GM23338 (cell line): Measurements from ENCODE around the gene OR10A4. TPM values are rescaled to one million over a fixed set of nuclear protein-coding genes. Genes with fewer than 3 reads are reported as not detected.

Source experiments
- ATAC-seq: fragments of 200-7000 bp; cut with Tn5 transposase; 3 replicates; pipeline ENCODE4 v1.9.1; 2020
- DNase-seq: peaks from one replicate; pipeline ENCODE4 v3.0.0-alpha.2; 2015; ENCODE audit warnings: low spot score
- H2AFZ ChIP-seq: fragments of 200-600 bp; sonication (generic); 2 replicates; pipeline ENCODE4 v1.8.0; 2016; ENCODE audit warnings: antibody characterized with exemption, mild to moderate bottlenecking, moderate library complexity
- H3F3A ChIP-seq: fragments of 200-600 bp; sonication (generic); replicated peaks from 2 replicates; pipeline ENCODE4 v1.8.0; 2017; ENCODE audit warnings: antibody characterized with exemption, mixed run types, low read depth
- H3K27ac ChIP-seq: fragments of 200-600 bp; sonication (generic); 2 replicates; pipeline ENCODE4 v1.6.1; 2016; ENCODE audit warnings: low read depth
- H3K27me3 ChIP-seq: fragments of 200-600 bp; sonication (generic); 2 replicates; pipeline ENCODE4 v1.8.0; 2016; ENCODE audit warnings: mild to moderate bottlenecking, mixed run types, moderate library complexity; ENCODE audit not compliant: insufficient read depth
- H3K36me3 ChIP-seq: fragments of 200-600 bp; sonication (generic); 2 replicates; pipeline ENCODE4 v1.8.0; 2016; ENCODE audit warnings: mild to moderate bottlenecking; ENCODE audit not compliant: insufficient read depth
- H3K4me1 ChIP-seq: fragments of 200-600 bp; sonication (generic); 2 replicates; pipeline ENCODE4 v1.8.0; 2016; ENCODE audit warnings: mild to moderate bottlenecking, moderate library complexity; ENCODE audit not compliant: insufficient read depth
- H3K4me2 ChIP-seq: fragments of 200-600 bp; sonication (generic); 2 replicates; pipeline ENCODE4 v1.7.1; 2017; ENCODE audit warnings: mixed run types
- H3K4me3 ChIP-seq: fragments of 200-600 bp; sonication (generic); 2 replicates; pipeline ENCODE4 v1.6.1; 2016; ENCODE audit warnings: mixed run types
- H3K79me2 ChIP-seq: fragments of 200-600 bp; sonication (generic); replicated peaks from 2 replicates; pipeline ENCODE4 v1.8.0; 2017; ENCODE audit warnings: mild to moderate bottlenecking; ENCODE audit not compliant: insufficient read depth
- H3K9me2 ChIP-seq: fragments of 200-600 bp; sonication (generic); 2 replicates; pipeline ENCODE4 v1.8.0; 2017; ENCODE audit not compliant: insufficient read depth
- H4K20me1 ChIP-seq: fragments of 200-600 bp; sonication (generic); replicated peaks from 2 replicates; pipeline ENCODE4 v1.8.0; 2017; ENCODE audit warnings: mild to moderate bottlenecking; ENCODE audit not compliant: insufficient read depth
- H3K27ac Mint-ChIP-seq: 2 replicates; pipeline ENCODE4 v1.8.0; 2020; ENCODE audit warnings: inconsistent platforms, mild to moderate bottlenecking, moderate library complexity, mixed read lengths
- H3K27me3 Mint-ChIP-seq: 3 replicates; pipeline ENCODE4 v1.8.0; 2022; ENCODE audit warnings: low read depth, mild to moderate bottlenecking, moderate library complexity, mixed read lengths, inconsistent platforms; ENCODE audit not compliant: insufficient read depth, poor library complexity
- H3K36me3 Mint-ChIP-seq: 3 replicates; pipeline ENCODE4 v1.8.0; 2021; ENCODE audit warnings: low read depth, mild to moderate bottlenecking, inconsistent platforms, moderate library complexity, mixed read lengths
- H3K4me1 Mint-ChIP-seq: 3 replicates; pipeline ENCODE4 v1.8.0; 2020; ENCODE audit warnings: mild to moderate bottlenecking, inconsistent platforms, mixed read lengths
- H3K4me3 Mint-ChIP-seq: 3 replicates; pipeline ENCODE4 v1.8.0; 2021; ENCODE audit warnings: moderate library complexity, mild to moderate bottlenecking, inconsistent platforms, mixed read lengths
- H3K9me3 Mint-ChIP-seq: 3 replicates; pipeline ENCODE4 v1.8.0; 2020; ENCODE audit warnings: moderate library complexity, mild to moderate bottlenecking, inconsistent platforms, mixed read lengths
- CREB1 ChIP-seq: fragments of 250-450 bp; sonication (Bioruptor Pico); IDR thresholded peaks from 2 replicates; pipeline ENCODE4 v1.5.0; 2020; ENCODE audit warnings: low read depth, mild to moderate bottlenecking, moderate library complexity
- EZH2 ChIP-seq: fragments of 200-600 bp; sonication (generic); IDR thresholded peaks from one replicate; pipeline ENCODE4 v1.8.0; 2017; ENCODE audit warnings: antibody characterized with exemption, mild to moderate bottlenecking, low read depth; ENCODE audit not compliant: unreplicated experiment
- JUNB ChIP-seq: IDR thresholded peaks from one replicate; pipeline ENCODE4 v1.6.1; 2016; ENCODE audit warnings: antibody characterized with exemption; ENCODE audit not compliant: unreplicated experiment
- NANOG ChIP-seq: IDR thresholded peaks from 2 replicates; pipeline ENCODE4 v1.6.1; 2016; ENCODE audit warnings: antibody characterized with exemption, borderline replicate concordance
- STAT1 ChIP-seq: IDR thresholded peaks from one replicate; pipeline ENCODE4 v1.6.1; 2016; ENCODE audit warnings: antibody characterized with exemption; ENCODE audit not compliant: unreplicated experiment
- ZNF114 ChIP-seq: fragments of 250-450 bp; sonication (Bioruptor Pico); IDR thresholded peaks from 2 replicates; pipeline ENCODE4 v1.5.0; 2020; ENCODE audit warnings: mild to moderate bottlenecking, moderate library complexity
- ZNF331 ChIP-seq: fragments of 250-450 bp; sonication (Bioruptor Pico); IDR thresholded peaks from 2 replicates; pipeline ENCODE4 v1.5.0; 2020; ENCODE audit warnings: low read depth, mild to moderate bottlenecking, moderate library complexity
- polyA plus RNA-seq: library from polyadenylated mRNA; unstranded; fragments of >200 nt; fragmentation: Nextera tagmentation; extraction: Ambion mirVana; gene quantifications from 2 replicates; pipeline ENCODE4 v1.2.1, GENCODE V29; 2016
- total RNA-seq: library from RNA; depleted of rRNA; stranded (reverse); fragments of >200 nt; shearing (Covaris generic); gene quantifications from 2 replicates; pipeline ENCODE4 v1.2.3, GENCODE V29; 2014
- TF ChIP-seq, protein P1 (sequence below): fragments of 250-450 bp; sonication (Bioruptor Pico); IDR thresholded peaks from 2 replicates; pipeline ENCODE4 v1.5.0; 2020; ENCODE audit warnings: mild to moderate bottlenecking, moderate library complexity
- TF ChIP-seq, protein P2 (sequence below): IDR thresholded peaks from 2 replicates; pipeline ENCODE4 v1.6.1; 2016; ENCODE audit warnings: antibody characterized with exemption
- TF ChIP-seq, protein P3 (sequence below), 2 experiments: fragments of 200-600 bp in 1 of 2; sonication (generic) in 1 of 2; conservative IDR thresholded peaks; 2 replicates each; pipeline versions ENCODE4 v1.5.1 to v1.6.1; 2016 to 2017; ENCODE audit warnings: antibody characterized with exemption in 2 of 2, low read depth in 2 of 2, mild to moderate bottlenecking in 2 of 2, moderate library complexity in 1 of 2

The OR10A4 gene
- total and polyA plus RNA-seq, 2 experiments from 2014 or later, result 0.21 TPM; not detected in 1

DNA sequence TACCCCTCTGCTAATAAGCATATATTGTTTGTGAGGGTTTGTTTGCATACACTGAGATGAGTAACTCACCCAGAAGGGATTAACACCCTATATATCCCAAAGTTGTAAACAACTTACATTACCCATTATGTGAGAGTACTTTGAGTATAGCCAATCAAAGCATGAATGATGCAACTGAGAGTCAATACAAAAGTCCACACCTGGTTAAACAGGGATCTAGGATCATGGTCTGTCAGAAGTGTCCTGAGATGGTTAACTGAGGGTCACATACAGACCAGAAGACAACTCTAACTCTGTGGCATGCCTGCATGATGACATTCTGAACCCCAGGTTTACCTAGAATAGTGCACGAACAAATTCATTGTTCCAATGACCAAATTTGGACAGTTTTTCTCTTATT lies 48.3 kb upstream of the OR10A4 start:
- TF ChIP-seq EZH2, result no peak
- no peak for TF ChIP-seq NANOG
- no peak for TF ChIP-seq STAT1
- TF ChIP-seq JUNB, result no peak
- no peak for TF ChIP-seq ZNF331 (CRISPR knock-in tag)
- TF ChIP-seq, protein P1, sequence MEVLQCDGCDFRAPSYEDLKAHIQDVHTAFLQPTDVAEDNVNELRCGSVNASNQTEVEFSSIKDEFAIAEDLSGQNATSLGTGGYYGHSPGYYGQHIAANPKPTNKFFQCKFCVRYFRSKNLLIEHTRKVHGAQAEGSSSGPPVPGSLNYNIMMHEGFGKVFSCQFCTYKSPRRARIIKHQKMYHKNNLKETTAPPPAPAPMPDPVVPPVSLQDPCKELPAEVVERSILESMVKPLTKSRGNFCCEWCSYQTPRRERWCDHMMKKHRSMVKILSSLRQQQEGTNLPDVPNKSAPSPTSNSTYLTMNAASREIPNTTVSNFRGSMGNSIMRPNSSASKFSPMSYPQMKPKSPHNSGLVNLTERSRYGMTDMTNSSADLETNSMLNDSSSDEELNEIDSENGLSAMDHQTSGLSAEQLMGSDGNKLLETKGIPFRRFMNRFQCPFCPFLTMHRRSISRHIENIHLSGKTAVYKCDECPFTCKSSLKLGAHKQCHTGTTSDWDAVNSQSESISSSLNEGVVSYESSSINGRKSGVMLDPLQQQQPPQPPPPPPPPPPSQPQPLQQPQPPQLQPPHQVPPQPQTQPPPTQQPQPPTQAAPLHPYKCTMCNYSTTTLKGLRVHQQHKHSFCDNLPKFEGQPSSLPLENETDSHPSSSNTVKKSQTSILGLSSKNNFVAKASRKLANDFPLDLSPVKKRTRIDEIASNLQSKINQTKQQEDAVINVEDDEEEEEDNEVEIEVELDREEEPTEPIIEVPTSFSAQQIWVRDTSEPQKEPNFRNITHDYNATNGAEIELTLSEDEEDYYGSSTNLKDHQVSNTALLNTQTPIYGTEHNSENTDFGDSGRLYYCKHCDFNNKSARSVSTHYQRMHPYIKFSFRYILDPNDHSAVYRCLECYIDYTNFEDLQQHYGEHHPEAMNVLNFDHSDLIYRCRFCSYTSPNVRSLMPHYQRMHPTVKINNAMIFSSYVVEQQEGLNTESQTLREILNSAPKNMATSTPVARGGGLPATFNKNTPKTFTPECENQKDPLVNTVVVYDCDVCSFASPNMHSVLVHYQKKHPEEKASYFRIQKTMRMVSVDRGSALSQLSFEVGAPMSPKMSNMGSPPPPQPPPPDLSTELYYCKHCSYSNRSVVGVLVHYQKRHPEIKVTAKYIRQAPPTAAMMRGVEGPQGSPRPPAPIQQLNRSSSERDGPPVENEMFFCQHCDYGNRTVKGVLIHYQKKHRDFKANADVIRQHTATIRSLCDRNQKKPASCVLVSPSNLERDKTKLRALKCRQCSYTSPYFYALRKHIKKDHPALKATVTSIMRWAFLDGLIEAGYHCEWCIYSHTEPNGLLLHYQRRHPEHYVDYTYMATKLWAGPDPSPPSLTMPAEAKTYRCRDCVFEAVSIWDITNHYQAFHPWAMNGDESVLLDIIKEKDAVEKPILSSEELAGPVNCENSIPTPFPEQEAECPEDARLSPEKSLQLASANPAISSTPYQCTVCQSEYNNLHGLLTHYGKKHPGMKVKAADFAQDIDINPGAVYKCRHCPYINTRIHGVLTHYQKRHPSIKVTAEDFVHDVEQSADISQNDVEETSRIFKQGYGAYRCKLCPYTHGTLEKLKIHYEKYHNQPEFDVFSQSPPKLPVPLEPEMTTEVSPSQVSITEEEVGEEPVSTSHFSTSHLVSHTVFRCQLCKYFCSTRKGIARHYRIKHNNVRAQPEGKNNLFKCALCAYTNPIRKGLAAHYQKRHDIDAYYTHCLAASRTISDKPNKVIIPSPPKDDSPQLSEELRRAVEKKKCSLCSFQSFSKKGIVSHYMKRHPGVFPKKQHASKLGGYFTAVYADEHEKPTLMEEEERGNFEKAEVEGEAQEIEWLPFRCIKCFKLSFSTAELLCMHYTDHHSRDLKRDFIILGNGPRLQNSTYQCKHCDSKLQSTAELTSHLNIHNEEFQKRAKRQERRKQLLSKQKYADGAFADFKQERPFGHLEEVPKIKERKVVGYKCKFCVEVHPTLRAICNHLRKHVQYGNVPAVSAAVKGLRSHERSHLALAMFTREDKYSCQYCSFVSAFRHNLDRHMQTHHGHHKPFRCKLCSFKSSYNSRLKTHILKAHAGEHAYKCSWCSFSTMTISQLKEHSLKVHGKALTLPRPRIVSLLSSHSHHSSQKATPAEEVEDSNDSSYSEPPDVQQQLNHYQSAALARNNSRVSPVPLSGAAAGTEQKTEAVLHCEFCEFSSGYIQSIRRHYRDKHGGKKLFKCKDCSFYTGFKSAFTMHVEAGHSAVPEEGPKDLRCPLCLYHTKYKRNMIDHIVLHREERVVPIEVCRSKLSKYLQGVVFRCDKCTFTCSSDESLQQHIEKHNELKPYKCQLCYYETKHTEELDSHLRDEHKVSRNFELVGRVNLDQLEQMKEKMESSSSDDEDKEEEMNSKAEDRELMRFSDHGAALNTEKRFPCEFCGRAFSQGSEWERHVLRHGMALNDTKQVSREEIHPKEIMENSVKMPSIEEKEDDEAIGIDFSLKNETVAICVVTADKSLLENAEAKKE (CRISPR knock-in tag), result no peak
- no peak for TF ChIP-seq CREB1 (CRISPR knock-in tag)
- TF ChIP-seq, protein P2, sequence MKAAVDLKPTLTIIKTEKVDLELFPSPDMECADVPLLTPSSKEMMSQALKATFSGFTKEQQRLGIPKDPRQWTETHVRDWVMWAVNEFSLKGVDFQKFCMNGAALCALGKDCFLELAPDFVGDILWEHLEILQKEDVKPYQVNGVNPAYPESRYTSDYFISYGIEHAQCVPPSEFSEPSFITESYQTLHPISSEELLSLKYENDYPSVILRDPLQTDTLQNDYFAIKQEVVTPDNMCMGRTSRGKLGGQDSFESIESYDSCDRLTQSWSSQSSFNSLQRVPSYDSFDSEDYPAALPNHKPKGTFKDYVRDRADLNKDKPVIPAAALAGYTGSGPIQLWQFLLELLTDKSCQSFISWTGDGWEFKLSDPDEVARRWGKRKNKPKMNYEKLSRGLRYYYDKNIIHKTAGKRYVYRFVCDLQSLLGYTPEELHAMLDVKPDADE, result no peak
- TF ChIP-seq, protein P3, sequence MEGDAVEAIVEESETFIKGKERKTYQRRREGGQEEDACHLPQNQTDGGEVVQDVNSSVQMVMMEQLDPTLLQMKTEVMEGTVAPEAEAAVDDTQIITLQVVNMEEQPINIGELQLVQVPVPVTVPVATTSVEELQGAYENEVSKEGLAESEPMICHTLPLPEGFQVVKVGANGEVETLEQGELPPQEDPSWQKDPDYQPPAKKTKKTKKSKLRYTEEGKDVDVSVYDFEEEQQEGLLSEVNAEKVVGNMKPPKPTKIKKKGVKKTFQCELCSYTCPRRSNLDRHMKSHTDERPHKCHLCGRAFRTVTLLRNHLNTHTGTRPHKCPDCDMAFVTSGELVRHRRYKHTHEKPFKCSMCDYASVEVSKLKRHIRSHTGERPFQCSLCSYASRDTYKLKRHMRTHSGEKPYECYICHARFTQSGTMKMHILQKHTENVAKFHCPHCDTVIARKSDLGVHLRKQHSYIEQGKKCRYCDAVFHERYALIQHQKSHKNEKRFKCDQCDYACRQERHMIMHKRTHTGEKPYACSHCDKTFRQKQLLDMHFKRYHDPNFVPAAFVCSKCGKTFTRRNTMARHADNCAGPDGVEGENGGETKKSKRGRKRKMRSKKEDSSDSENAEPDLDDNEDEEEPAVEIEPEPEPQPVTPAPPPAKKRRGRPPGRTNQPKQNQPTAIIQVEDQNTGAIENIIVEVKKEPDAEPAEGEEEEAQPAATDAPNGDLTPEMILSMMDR (conservative IDR thresholded peaks at IDR 0.05; ENCODE audit: low read depth in 2 of 2), result no peak
- no peak for TF ChIP-seq ZNF114 (CRISPR knock-in tag)
- Mint-ChIP-seq H3K36me3 (no peaks in the 10 kb centered on the region), H3K27ac (no peak overlapping the region), H3K4me3 (no peak overlapping the region), H3K4me1 (0 out of 3 replicates have a peak, but pooled peaks cover 2% of the 10 kb centered on the region), H3K27me3 (no peaks in the 10 kb centered on the region), H3K9me3 (no peaks in the 10 kb centered on the region)
- no peaks in the 10 kb centered on the region for H3K79me2 ChIP-seq
- H3K27ac ChIP-seq, result no peak overlapping the region
- no peak for DNase-seq
- H3K27me3 ChIP-seq, result no peaks in the 10 kb centered on the region
- H3K4me3 ChIP-seq, result no peak overlapping the region
- H3K36me3 ChIP-seq, result no peaks in the 10 kb centered on the region
- H2AFZ ChIP-seq, result no peak overlapping the region
- ATAC-seq, result no peak
- 0 out of 2 replicates have a peak, but pooled peaks cover 5% of the 10 kb centered on the region for H3K9me2 ChIP-seq
- no peaks in the 10 kb centered on the region for H3F3A ChIP-seq
- no peaks in the 10 kb centered on the region; the same call in 1 of the 2 replicates for H3K4me1 ChIP-seq
- no peaks in the 10 kb centered on the region for H4K20me1 ChIP-seq
- H3K4me2 ChIP-seq, result no peak overlapping the region
